ENCODE measurements around the gene SNX20. TPM values are rescaled to one million over a fixed set of nuclear protein-coding genes. Genes with fewer than 3 reads are reported as not detected.

The SNX20 gene
- total and polyA plus RNA-seq, 2 of the 4 experiments (the other 2 are of a cell fraction): not detected

GRCh38 chr16:50677351-50677750 lies 3.8 kb downstream of the SNX20 start:
- peaks cover 7% of the 10 kb centered on the region for H3K27me3 ChIP-seq (ENCODE audit: control insufficient read depth, insufficient read depth, low read length)
- no peak overlapping the region for H2AK5ac ChIP-seq (ENCODE audit: low read depth, low read length)
- H2AFZ ChIP-seq (replicated peaks; ENCODE audit: low read length, poor library complexity): no peak overlapping the region
- H3K9ac ChIP-seq (ENCODE audit: low read depth, low read length): no peak overlapping the region
- no peak overlapping the region for H4K91ac ChIP-seq (ENCODE audit: insufficient read depth, low read depth, low read length)
- TF ChIP-seq RCOR1 (IDR thresholded peaks at IDR 0.05; ENCODE audit: insufficient replicate concordance, low read length): no peak
- TF ChIP-seq CTCF (conservative IDR thresholded peaks at IDR 0.05; ENCODE audit: low read depth, low read length): 0 out of 2 replicates have a peak, but pooled peaks have one; percentile 6
- BruUV-seq (replicated peaks): no TSS peak
- intact Hi-C loops (cut with micrococcal nuclease): no loop called here
- no peak overlapping the region for H2BK15ac ChIP-seq (ENCODE audit: low read depth, low read length)
- no peak overlapping the region for H2BK5ac ChIP-seq (ENCODE audit: low read depth, low read length, poor library complexity, severe bottlenecking)
- POLR2A ChIA-PET (ENCODE audit: unreplicated experiment): no interaction called here
- no peak overlapping the region for H4K8ac ChIP-seq (ENCODE audit: low read depth in 2 of 2, low read length in 2 of 2)
- no peak overlapping the region for H2BK20ac ChIP-seq (ENCODE audit: low read depth, low read length)
- no peak overlapping the region for H3K4me3 ChIP-seq (ENCODE audit: insufficient read depth, low read depth, low read length)
- no peaks in the 10 kb centered on the region for H4K20me1 ChIP-seq (ENCODE audit: insufficient read depth, low read length)
- no peaks in the 10 kb centered on the region for H3K4me1 ChIP-seq (ENCODE audit: control insufficient read depth, insufficient read depth, low read length)
- no peak overlapping the region for H3K14ac ChIP-seq (replicated peaks; ENCODE audit: low read depth, low read length)
- H2AK9ac ChIP-seq (replicated peaks; ENCODE audit: low read depth, low read length, poor library complexity): no peak overlapping the region
- no peak overlapping the region for H3K4ac ChIP-seq (ENCODE audit: low read depth, low read length)
- no peak overlapping the region for H3K27ac ChIP-seq (ENCODE audit: insufficient read depth, low read length)
- no peak overlapping the region for H3K23ac ChIP-seq (ENCODE audit: low read depth, low read length)
- in situ Hi-C loops (cut with MboI; ENCODE audit: low sequenced_read_pairs): no loop called here
- DNase-seq (no peak), ATAC-seq (ENCODE audit: low read depth) (no peak)
- H3K4me2 ChIP-seq (ENCODE audit: low read depth, low read length): no peak overlapping the region
- H2BK120ac ChIP-seq (ENCODE audit: low read depth, low read length): no peak overlapping the region
- no peak overlapping the region for H3K18ac ChIP-seq (ENCODE audit: low read depth, low read length)
- H3K9me1 ChIP-seq (ENCODE audit: insufficient read depth, low read length): no peaks in the 10 kb centered on the region
- CTCF ChIA-PET: interaction anchor here (0.6 kb wide), 2 partner anchors 103 to 481 kb away, joined by 3 to 4 read pairs; no protein-coding TSS in a partner anchor
- no peaks in the 10 kb centered on the region for H3K36me3 ChIP-seq (ENCODE audit: control insufficient read depth, insufficient read depth, low read length)
- no peak overlapping the region for H4K5ac ChIP-seq (ENCODE audit: low read depth, low read length)
- dilution Hi-C loops (cut with HindIII; ENCODE audit: low sequenced_read_pairs, unreplicated experiment): no loop called here
- peaks cover 13% of the 10 kb centered on the region for H3K9me3 ChIP-seq (ENCODE audit: control insufficient read depth, insufficient read depth, low read length)
- H3K56ac ChIP-seq (ENCODE audit: extremely low read depth, insufficient read depth, low read length): no peak overlapping the region
- 80% methylated on average over 1 of the region's 7 CpGs; no CpG with 5 or more reads in 1 of the 2 experiments for WGBS, 2 experiments (ENCODE audit: extremely low coverage in 2 of 2, insufficient read length in 1 of 2)
- H3K79me1 ChIP-seq (ENCODE audit: low read depth in 1 of 2, low read length in 2 of 2): no peaks in the 10 kb centered on the region

Data from IMR-90 (cell line).